Upper lobe of left lung (tissue), 4 donors: ENCODE results near the gene TMEM132C.

Source experiments
- POLR2A ChIP-seq, 4 donors: fragments of 450-650 bp; IDR thresholded peaks; one replicate each; pipeline ENCODE4 v1.5.1; 2016 to 2017; ENCODE audit warnings: antibody characterized with exemption in 4 of 4, mild to moderate bottlenecking in 2 of 4
- TF ChIP-seq, protein P1 (sequence below), 6 experiments: fragments of 450-650 bp in 4 of 6; fragments of 200-600 bp in 2 of 6; sonication (generic) in 2 of 6; IDR thresholded peaks; one replicate each; pipeline ENCODE4 v1.5.1; 2016 to 2019; ENCODE audit warnings: antibody characterized with exemption in 6 of 6

DNA sequence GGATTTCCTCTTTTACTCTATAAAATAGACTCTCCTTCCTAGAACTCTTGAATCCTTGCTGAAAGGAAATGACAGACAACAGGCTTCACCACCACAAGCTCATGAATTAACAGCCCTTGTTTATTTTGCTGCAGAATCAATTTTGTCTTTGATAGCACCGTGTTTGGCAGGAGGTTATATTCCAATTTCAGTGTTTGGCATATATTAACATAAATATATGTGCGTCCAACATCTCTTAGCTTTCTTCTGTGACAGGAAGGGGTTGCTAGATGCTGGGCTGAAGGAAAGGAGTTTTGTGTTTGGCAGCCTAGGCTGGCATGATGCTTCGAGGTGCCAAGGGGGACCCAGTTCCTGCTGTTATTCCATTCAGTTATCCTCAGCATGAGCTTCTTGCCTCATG, 126.4 kb downstream of the TMEM132C start:
- TF ChIP-seq, protein P1, sequence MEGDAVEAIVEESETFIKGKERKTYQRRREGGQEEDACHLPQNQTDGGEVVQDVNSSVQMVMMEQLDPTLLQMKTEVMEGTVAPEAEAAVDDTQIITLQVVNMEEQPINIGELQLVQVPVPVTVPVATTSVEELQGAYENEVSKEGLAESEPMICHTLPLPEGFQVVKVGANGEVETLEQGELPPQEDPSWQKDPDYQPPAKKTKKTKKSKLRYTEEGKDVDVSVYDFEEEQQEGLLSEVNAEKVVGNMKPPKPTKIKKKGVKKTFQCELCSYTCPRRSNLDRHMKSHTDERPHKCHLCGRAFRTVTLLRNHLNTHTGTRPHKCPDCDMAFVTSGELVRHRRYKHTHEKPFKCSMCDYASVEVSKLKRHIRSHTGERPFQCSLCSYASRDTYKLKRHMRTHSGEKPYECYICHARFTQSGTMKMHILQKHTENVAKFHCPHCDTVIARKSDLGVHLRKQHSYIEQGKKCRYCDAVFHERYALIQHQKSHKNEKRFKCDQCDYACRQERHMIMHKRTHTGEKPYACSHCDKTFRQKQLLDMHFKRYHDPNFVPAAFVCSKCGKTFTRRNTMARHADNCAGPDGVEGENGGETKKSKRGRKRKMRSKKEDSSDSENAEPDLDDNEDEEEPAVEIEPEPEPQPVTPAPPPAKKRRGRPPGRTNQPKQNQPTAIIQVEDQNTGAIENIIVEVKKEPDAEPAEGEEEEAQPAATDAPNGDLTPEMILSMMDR (IDR thresholded peaks at IDR 0.05) = no peak
- no peak for TF ChIP-seq POLR2A (IDR thresholded peaks at IDR 0.05)
